Thyroid gland (tissue), 4 donors: ENCODE data around the gene GRM7.

ENCODE experiments used
- CTCF ChIP-seq, 6 experiments: fragments of 200-600 bp in 3 of 6; fragments of 450-650 bp in 3 of 6; sonication (generic) in 3 of 6; IDR thresholded peaks; one replicate each; pipeline ENCODE4 v1.5.1; 2016 to 2019; ENCODE audit warnings: antibody characterized with exemption in 6 of 6, mild to moderate bottlenecking in 2 of 6, inconsistent platforms in 1 of 6, moderate library complexity in 1 of 6
- POLR2A ChIP-seq, 2 donors: fragments of 450-650 bp; IDR thresholded peaks; one replicate each; pipeline ENCODE4 v1.6.1; 2017; ENCODE audit warnings: antibody characterized with exemption in 2 of 2, mild to moderate bottlenecking in 2 of 2, moderate library complexity in 1 of 2

- TF ChIP-seq CTCF (IDR thresholded peaks at IDR 0.05) (no peak), POLR2A (IDR thresholded peaks at IDR 0.05) (no peak)
These were observed 531.3 kb downstream of the GRM7 start for GRCh38 chr3:7392206-7392605.
